ENCODE data around the gene RTL10. TPM values are rescaled to one million over a fixed set of nuclear protein-coding genes. Genes with fewer than 3 reads are reported as not detected.
"Not testable (repeated sequence)": the region's sequence is repeated elsewhere in the genome, so short reads cannot be mapped to it uniquely, and the experiment has no call there.

Gene RTL10
- total RNA-seq, 1 donor from 2014 or later = 10.9 TPM

- no peak for DNase-seq (ENCODE audit: low read depth)
- Histone ChIP-seq H3K4me3 (ENCODE audit: low read depth, low read length) (no peak overlapping the region), H3K36me3 (ENCODE audit: control insufficient read depth, insufficient read depth, low read length) (no peaks in the 10 kb centered on the region), H3K27me3 (ENCODE audit: control insufficient read depth, insufficient read depth, low read length) (no peaks in the 10 kb centered on the region)
- TF ChIP-seq, protein P1, sequence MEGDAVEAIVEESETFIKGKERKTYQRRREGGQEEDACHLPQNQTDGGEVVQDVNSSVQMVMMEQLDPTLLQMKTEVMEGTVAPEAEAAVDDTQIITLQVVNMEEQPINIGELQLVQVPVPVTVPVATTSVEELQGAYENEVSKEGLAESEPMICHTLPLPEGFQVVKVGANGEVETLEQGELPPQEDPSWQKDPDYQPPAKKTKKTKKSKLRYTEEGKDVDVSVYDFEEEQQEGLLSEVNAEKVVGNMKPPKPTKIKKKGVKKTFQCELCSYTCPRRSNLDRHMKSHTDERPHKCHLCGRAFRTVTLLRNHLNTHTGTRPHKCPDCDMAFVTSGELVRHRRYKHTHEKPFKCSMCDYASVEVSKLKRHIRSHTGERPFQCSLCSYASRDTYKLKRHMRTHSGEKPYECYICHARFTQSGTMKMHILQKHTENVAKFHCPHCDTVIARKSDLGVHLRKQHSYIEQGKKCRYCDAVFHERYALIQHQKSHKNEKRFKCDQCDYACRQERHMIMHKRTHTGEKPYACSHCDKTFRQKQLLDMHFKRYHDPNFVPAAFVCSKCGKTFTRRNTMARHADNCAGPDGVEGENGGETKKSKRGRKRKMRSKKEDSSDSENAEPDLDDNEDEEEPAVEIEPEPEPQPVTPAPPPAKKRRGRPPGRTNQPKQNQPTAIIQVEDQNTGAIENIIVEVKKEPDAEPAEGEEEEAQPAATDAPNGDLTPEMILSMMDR (IDR thresholded peaks at IDR 0.05; ENCODE audit: insufficient read depth, low read length, poor library complexity, severe bottlenecking) = no peak
Observed at GRCh38 chr22:19840059-19840458, 14.6 kb downstream of the RTL10 start.

- DNase-seq (ENCODE audit: low read depth) = no peak
- H3K4me3 ChIP-seq (ENCODE audit: low read depth, low read length) = no peak overlapping the region
- H3K27me3 ChIP-seq (ENCODE audit: control insufficient read depth, insufficient read depth, low read length) = no peaks in the 10 kb centered on the region
- TF ChIP-seq, protein P1 (IDR thresholded peaks at IDR 0.05; ENCODE audit: insufficient read depth, low read length, poor library complexity, severe bottlenecking) = no peak
- no peaks in the 10 kb centered on the region for H3K36me3 ChIP-seq (ENCODE audit: control insufficient read depth, insufficient read depth, low read length)
Observed at GRCh38 chr22:19837915-19838314, 16.8 kb downstream of the RTL10 start.

GRCh38 chr22:19836512-19836911 is 18.2 kb downstream of the RTL10 start:
- no peak for DNase-seq (ENCODE audit: low read depth)
- TF ChIP-seq, protein P1 (IDR thresholded peaks at IDR 0.05; ENCODE audit: insufficient read depth, low read length, poor library complexity, severe bottlenecking) = no peak
- Histone ChIP-seq H3K27me3 (ENCODE audit: control insufficient read depth, insufficient read depth, low read length) (no peaks in the 10 kb centered on the region), H3K36me3 (ENCODE audit: control insufficient read depth, insufficient read depth, low read length) (no peaks in the 10 kb centered on the region), H3K4me3 (ENCODE audit: low read depth, low read length) (no peak overlapping the region)

DNA sequence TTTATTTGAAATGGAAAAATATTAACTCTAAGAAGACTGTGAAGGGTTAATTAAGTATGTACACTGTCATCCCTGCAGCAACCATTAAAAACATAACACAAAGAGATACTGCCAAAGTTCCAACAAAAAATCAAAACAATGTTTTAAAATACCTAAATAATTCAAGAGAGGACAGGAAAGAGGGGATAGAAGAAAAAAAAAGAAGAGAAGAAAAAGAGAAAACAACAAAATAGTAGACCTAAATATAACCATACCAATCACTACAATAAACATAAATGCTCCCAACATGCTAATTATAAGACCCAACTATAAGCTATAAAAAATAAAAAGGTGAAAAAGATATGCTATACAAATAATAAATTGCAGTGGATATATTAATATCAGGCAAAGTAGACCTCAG is 20.1 kb downstream of the RTL10 start:
- H3K4me3 ChIP-seq (ENCODE audit: low read depth, low read length) = no peak overlapping the region
- DNase-seq (ENCODE audit: low read depth) = no peak
- H3K36me3 ChIP-seq (ENCODE audit: control insufficient read depth, insufficient read depth, low read length) = no peaks in the 10 kb centered on the region
- TF ChIP-seq, protein P1 (IDR thresholded peaks at IDR 0.05; ENCODE audit: insufficient read depth, low read length, poor library complexity, severe bottlenecking) = no peak
- H3K27me3 ChIP-seq (ENCODE audit: control insufficient read depth, insufficient read depth, low read length) = no peaks in the 10 kb centered on the region

GRCh38 chr22:19833327-19833726 is 21.3 kb downstream of the RTL10 start:
- H3K36me3 ChIP-seq (ENCODE audit: control insufficient read depth, insufficient read depth, low read length); DNase-seq (ENCODE audit: low read depth); H3K4me3 ChIP-seq (ENCODE audit: low read depth, low read length); H3K27me3 ChIP-seq (ENCODE audit: control insufficient read depth, insufficient read depth, low read length): not testable (repeated sequence)

DNA sequence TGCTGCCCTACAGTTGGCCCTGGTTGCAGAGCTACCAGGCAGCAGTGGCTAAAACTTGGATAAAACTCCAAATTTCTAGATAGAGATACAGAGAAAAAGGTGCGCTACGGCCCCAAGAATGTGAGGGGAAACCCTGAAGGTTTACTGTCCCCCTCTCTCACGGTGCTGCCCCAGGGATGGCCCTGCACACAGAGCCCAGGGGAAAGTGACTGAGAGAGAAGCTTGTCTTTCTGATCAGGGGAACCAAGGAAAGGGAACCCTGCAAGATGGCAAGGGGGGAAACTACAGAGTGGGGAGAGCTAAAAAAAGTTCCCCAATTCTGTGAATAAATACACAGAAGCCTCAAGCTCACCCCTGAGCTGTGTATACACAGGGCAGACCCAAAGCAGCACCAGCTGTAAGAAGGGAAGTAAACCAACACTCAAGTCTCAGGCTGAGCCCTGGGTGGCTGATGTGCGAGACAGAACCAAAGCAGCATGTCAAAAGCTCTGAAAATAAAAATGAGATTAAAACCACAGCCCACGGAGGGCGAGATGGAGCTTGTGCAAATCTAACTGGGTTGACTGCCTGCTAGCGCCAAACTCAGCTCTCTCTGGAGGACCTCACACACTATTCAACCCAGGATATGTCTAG is 22.1 kb downstream of the RTL10 start:
- DNase-seq (ENCODE audit: low read depth) = no peak
- Histone ChIP-seq H3K27me3 (ENCODE audit: control insufficient read depth, insufficient read depth, low read length) (no peaks in the 10 kb centered on the region), H3K4me3 (ENCODE audit: low read depth, low read length) (no peak overlapping the region), H3K36me3 (ENCODE audit: control insufficient read depth, insufficient read depth, low read length) (no peaks in the 10 kb centered on the region)
- TF ChIP-seq, protein P1 (IDR thresholded peaks at IDR 0.05; ENCODE audit: insufficient read depth, low read length, poor library complexity, severe bottlenecking) = no peak

- DNase-seq (ENCODE audit: low read depth); H3K36me3 ChIP-seq (ENCODE audit: control insufficient read depth, insufficient read depth, low read length); H3K27me3 ChIP-seq (ENCODE audit: control insufficient read depth, insufficient read depth, low read length); H3K4me3 ChIP-seq (ENCODE audit: low read depth, low read length): not testable (repeated sequence)
Observed at GRCh38 chr22:19831979-19832378, 22.7 kb downstream of the RTL10 start.

Measured in kidney epithelial cell (primary cell).